ENCODE measurements around the gene SLC24A3.

Gene SLC24A3

GRCh38 chr20:19380211-19380610 is 167.8 kb downstream of the SLC24A3 start:
- no peak for ATAC-seq
- TF ChIP-seq ISL1 (CRISPR knock-in tag; IDR thresholded peaks at IDR 0.05) (no peak), SNAI2 (CRISPR knock-in tag; IDR thresholded peaks at IDR 0.05) (no peak), PATZ1 (CRISPR knock-in tag; IDR thresholded peaks at IDR 0.05; ENCODE audit: borderline replicate concordance) (no peak), ZFP30 (CRISPR knock-in tag; IDR thresholded peaks at IDR 0.05) (no peak), ZNF565 (CRISPR knock-in tag; conservative IDR thresholded peaks at IDR 0.05; ENCODE audit: low read depth) (no peak), GLIS3 (CRISPR knock-in tag; IDR thresholded peaks at IDR 0.05) (no peak), CREB5 (CRISPR knock-in tag; IDR thresholded peaks at IDR 0.05; ENCODE audit: low read depth) (no peak), TOX (CRISPR knock-in tag; IDR thresholded peaks at IDR 0.05; ENCODE audit: borderline replicate concordance) (no peak), TCF4 (CRISPR knock-in tag; IDR thresholded peaks at IDR 0.05; ENCODE audit: borderline replicate concordance) (no peak), CSDC2 (CRISPR knock-in tag; IDR thresholded peaks at IDR 0.05) (no peak), ZNF70 (CRISPR knock-in tag; IDR thresholded peaks at IDR 0.05) (no peak), ZFP3 (CRISPR knock-in tag; IDR thresholded peaks at IDR 0.05) (no peak)

DNA sequence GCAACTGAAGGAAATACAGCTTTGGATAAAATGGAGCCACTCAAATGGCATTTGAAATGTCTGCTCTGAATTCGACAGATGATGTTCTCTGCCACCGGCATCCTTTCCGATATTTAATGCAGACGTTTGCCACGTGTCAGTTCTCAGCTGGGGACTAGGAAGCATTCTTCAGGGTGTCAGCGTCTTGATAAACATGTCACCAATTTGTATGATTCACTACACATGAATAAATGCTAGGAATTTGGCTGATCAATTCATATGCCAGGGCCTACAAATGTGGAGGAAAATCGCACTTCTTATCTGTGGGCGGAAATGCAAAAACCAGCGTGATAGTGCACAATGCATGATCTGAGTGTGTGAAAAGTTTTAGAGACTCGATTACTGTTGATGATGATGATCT is 169.5 kb downstream of the SLC24A3 start:
- no peak for ATAC-seq
- TF ChIP-seq ARNTL (CRISPR knock-in tag; IDR thresholded peaks at IDR 0.05; ENCODE audit: borderline replicate concordance, low read depth) (no peak), TOX (CRISPR knock-in tag; IDR thresholded peaks at IDR 0.05; ENCODE audit: borderline replicate concordance) (no peak), ZFP3 (CRISPR knock-in tag; IDR thresholded peaks at IDR 0.05) (no peak), BACH2 (CRISPR knock-in tag; IDR thresholded peaks at IDR 0.05; ENCODE audit: borderline replicate concordance) (no peak), ZC3H10 (CRISPR knock-in tag; IDR thresholded peaks at IDR 0.05) (no peak), TSHZ2 (CRISPR knock-in tag; IDR thresholded peaks at IDR 0.05) (no peak), ZFP30 (CRISPR knock-in tag; IDR thresholded peaks at IDR 0.05) (no peak), CREB5 (CRISPR knock-in tag; IDR thresholded peaks at IDR 0.05; ENCODE audit: low read depth) (no peak)
- TF ChIP-seq, protein P1, sequence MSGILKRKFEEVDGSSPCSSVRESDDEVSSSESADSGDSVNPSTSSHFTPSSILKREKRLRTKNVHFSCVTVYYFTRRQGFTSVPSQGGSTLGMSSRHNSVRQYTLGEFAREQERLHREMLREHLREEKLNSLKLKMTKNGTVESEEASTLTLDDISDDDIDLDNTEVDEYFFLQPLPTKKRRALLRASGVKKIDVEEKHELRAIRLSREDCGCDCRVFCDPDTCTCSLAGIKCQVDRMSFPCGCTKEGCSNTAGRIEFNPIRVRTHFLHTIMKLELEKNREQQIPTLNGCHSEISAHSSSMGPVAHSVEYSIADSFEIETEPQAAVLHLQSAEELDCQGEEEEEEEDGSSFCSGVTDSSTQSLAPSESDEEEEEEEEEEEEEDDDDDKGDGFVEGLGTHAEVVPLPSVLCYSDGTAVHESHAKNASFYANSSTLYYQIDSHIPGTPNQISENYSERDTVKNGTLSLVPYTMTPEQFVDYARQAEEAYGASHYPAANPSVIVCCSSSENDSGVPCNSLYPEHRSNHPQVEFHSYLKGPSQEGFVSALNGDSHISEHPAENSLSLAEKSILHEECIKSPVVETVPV (CRISPR knock-in tag; IDR thresholded peaks at IDR 0.05), result no peak

DNA sequence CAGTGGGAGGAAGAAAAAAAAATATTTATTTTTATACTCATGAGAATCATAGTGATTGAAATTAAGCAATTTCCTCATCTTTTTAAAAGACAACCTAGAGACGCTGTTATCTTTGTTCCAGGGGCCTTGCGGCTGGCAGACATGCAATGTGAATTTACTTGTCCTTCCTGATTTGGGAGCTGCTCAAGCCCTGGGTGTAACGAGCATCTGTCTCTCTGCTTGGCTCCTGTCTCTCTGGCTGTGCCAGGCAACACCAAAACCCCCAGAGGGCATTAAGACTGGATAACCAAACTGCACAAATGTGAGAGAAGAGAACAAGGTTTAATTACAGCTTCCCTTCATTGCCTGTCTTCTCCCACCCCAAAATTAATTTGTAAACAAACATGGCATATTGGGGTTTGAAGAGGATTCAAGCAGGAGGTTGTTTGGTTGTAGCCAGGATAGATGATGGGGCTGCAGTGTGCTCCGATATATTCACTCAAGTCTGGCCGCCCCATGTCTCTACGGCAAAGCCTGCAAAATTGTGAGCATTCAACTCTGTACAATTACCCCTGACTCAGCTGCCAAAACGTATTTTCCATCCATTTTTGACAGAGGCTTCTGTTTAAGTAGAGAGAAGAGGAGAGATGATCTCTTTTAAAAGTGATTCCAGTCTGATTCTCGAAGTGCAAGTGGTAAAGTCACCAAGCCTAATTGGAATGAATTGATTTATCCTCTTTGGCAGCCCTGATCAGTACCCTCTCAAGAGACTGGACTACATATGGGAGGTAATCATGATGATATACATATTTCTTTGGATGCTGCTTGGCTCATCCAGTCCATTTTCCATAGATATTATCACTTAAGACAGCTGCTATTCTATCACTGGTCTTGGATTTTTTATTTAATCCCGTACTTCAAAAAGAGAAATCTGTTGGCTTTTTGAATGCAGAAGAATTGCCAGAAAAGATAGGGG is 170.2 kb downstream of the SLC24A3 start:
- no peak for ATAC-seq
- TF ChIP-seq PATZ1 (CRISPR knock-in tag; IDR thresholded peaks at IDR 0.05; ENCODE audit: borderline replicate concordance) (no peak), SNAI2 (CRISPR knock-in tag; IDR thresholded peaks at IDR 0.05) (no peak), ZC3H10 (CRISPR knock-in tag; IDR thresholded peaks at IDR 0.05) (no peak), CREB5 (CRISPR knock-in tag; IDR thresholded peaks at IDR 0.05; ENCODE audit: low read depth) (no peak), GLIS3 (CRISPR knock-in tag; IDR thresholded peaks at IDR 0.05) (no peak), ZNF565 (CRISPR knock-in tag; conservative IDR thresholded peaks at IDR 0.05; ENCODE audit: low read depth) (no peak)
- TF ChIP-seq, protein P1 (CRISPR knock-in tag; IDR thresholded peaks at IDR 0.05), result no peak
